GM19452 (cell line): ENCODE data around the gene PPM1A.
"Not testable (repeated sequence)": the region's sequence is repeated elsewhere in the genome, so short reads cannot be mapped to it uniquely, and the experiment has no call there.

Experiments used
- ATAC-seq: cut with Tn5 transposase; IDR thresholded peaks from one replicate; pipeline ENCODE4 v1.9.1; 2021; ENCODE audit not compliant: unreplicated experiment

The PPM1A gene

GRCh38 chr14:60317609-60318008, 68.6 kb downstream of the PPM1A start:
- no peak for ATAC-seq

- ATAC-seq = not testable (repeated sequence)
These were observed 71.8 kb downstream of the PPM1A start for GRCh38 chr14:60320860-60321259.

GRCh38 chr14:60323199-60323896, 74.3 kb downstream of the PPM1A start:
- ATAC-seq = no peak

- no peak for ATAC-seq
These were observed 75.8 kb downstream of the PPM1A start for GRCh38 chr14:60324837-60325236.

- ATAC-seq = no peak
These were observed 77.3 kb downstream of the PPM1A start for GRCh38 chr14:60326274-60326673.

GRCh38 chr14:60327447-60328331, 78.7 kb downstream of the PPM1A start:
- peak; percentile 55 for ATAC-seq

- ATAC-seq = no peak
These were observed 79.6 kb downstream of the PPM1A start for GRCh38 chr14:60328583-60328982.

- no peak for ATAC-seq
These were observed 80.3 kb downstream of the PPM1A start for GRCh38 chr14:60329274-60329673.

GRCh38 chr14:60331201-60332045, 82.4 kb downstream of the PPM1A start:
- ATAC-seq = peak; percentile 79

- no peak for ATAC-seq
These were observed 83.0 kb downstream of the PPM1A start for GRCh38 chr14:60332046-60332399.

GRCh38 chr14:60332869-60333268, 83.8 kb downstream of the PPM1A start:
- ATAC-seq = no peak

GRCh38 chr14:60339571-60339970, 90.5 kb downstream of the PPM1A start:
- ATAC-seq = no peak

GRCh38 chr14:60343571-60344071, 94.6 kb downstream of the PPM1A start:
- no peak for ATAC-seq

- no peak for ATAC-seq
These were observed 95.7 kb downstream of the PPM1A start for GRCh38 chr14:60344751-60345150.

- ATAC-seq = no peak
These were observed 97.7 kb downstream of the PPM1A start for GRCh38 chr14:60346706-60347105.

GRCh38 chr14:60348211-60348610, 99.2 kb downstream of the PPM1A start:
- no peak for ATAC-seq
